Panc1 (cell line): ENCODE measurements around the gene DDX42.

Experiments used
- POLR2AphosphoS5 ChIP-seq: IDR thresholded peaks from 2 replicates; pipeline ENCODE4 v1.6.1; 2012; ENCODE audit warnings: mild to moderate bottlenecking, low read depth, low read length, moderate library complexity
- REST ChIP-seq, 2 experiments: IDR thresholded peaks; 2 replicates each; pipeline ENCODE4 v1.6.1; 2011 to 2012; ENCODE audit warnings: low read depth in 2 of 2, control low read depth in 1 of 2, low read length in 1 of 2, mild to moderate bottlenecking in 1 of 2, moderate library complexity in 1 of 2; ENCODE audit not compliant: insufficient read depth in 1 of 2
- SIN3A ChIP-seq: IDR thresholded peaks from 2 replicates; pipeline ENCODE4 v1.6.1; 2012; ENCODE audit warnings: low read depth, mild to moderate bottlenecking, low read length, moderate library complexity, borderline replicate concordance; ENCODE audit not compliant: insufficient read depth
- TCF7L2 ChIP-seq: IDR thresholded peaks from 2 replicates; pipeline ENCODE4 v1.6.1; 2011; ENCODE audit warnings: mild to moderate bottlenecking, low read depth, low read length, inconsistent platforms
- TF ChIP-seq, protein P1 (sequence below): fragments of 450-650 bp; IDR thresholded peaks from 2 replicates; pipeline ENCODE4 v1.5.1; 2017; ENCODE audit warnings: mild to moderate bottlenecking

- TF ChIP-seq, protein P1, sequence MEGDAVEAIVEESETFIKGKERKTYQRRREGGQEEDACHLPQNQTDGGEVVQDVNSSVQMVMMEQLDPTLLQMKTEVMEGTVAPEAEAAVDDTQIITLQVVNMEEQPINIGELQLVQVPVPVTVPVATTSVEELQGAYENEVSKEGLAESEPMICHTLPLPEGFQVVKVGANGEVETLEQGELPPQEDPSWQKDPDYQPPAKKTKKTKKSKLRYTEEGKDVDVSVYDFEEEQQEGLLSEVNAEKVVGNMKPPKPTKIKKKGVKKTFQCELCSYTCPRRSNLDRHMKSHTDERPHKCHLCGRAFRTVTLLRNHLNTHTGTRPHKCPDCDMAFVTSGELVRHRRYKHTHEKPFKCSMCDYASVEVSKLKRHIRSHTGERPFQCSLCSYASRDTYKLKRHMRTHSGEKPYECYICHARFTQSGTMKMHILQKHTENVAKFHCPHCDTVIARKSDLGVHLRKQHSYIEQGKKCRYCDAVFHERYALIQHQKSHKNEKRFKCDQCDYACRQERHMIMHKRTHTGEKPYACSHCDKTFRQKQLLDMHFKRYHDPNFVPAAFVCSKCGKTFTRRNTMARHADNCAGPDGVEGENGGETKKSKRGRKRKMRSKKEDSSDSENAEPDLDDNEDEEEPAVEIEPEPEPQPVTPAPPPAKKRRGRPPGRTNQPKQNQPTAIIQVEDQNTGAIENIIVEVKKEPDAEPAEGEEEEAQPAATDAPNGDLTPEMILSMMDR = no peak
- TF ChIP-seq POLR2AphosphoS5 = no peak
- TF ChIP-seq SIN3A = no peak
- no peak for TF ChIP-seq REST (IDR thresholded peaks at IDR 0.05; ENCODE audit: insufficient read depth in 1 of 2, low read depth in 2 of 2, low read length in 1 of 2)
- no peak for TF ChIP-seq TCF7L2
Observed at GRCh38 chr17:63822537-63822936, 48.6 kb downstream of the DDX42 start.
